Measurements from ENCODE around the gene TAS2R40. TPM values are rescaled to one million over a fixed set of nuclear protein-coding genes. Genes with fewer than 3 reads are reported as not detected.
A peak's percentile ranks its signal among the peaks of the same experiment; 100 is the strongest.
"Not testable (repeated sequence)": the region's sequence is repeated elsewhere in the genome, so short reads cannot be mapped to it uniquely, and the experiment has no call there.

The TAS2R40 gene
- polyA plus RNA-seq, 3 donors: 0.54 TPM; not detected in 2

DNA sequence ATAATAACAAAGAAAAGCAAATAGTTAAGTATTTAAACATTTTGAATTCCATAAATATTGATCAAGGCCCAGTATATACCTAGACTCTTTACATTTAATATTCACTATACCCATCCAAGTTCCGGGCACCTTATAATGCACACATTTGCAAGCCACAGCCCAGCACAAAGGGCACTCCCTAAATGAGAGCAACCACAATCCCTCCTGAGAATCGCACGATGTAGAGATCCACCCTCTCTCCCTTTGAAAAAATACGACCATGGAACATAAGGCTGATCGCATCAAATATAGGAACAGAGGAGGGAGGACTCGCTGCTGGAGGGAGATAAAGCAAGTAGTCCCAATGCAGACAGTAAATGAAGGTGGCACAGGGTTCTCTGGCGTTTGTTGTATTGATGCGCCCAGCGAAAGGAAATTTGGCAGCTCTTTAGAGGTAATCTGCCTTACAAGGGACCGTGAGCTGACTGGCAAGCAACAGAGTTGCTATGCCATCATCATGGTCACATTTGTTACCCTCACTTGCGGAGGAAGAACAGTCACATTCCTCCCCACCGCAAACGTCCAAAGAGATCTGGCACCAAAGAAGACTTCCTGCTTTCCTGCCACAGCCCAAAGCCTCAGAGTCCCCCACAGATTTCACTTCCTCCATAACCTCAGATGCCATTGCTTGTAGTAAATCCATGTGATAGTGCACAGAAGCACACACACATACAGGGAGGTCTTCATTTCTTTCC, 16.1 kb upstream of the TAS2R40 start:
- H3K4me3 Mint-ChIP-seq: peak overlapping the region; percentile 67 to 85
- Histone ChIP-seq H2AFZ (ENCODE audit: insufficient read depth, low read depth, low read length, poor library complexity, severe bottlenecking) (peak overlapping the region; percentile 74), H3K9ac (ENCODE audit: insufficient read depth, low read length, poor library complexity, severe bottlenecking) (no peak overlapping the region), H3K9me3 (replicated peaks in 1 of 2; ENCODE audit: control insufficient read depth in 1 of 2, insufficient read depth in 1 of 2, low read length in 2 of 2) (no peaks in the 10 kb centered on the region), H3K27me3 (ENCODE audit: control insufficient read depth in 2 of 2, insufficient read depth in 2 of 2, low read length in 2 of 2) (no peaks in the 10 kb centered on the region), H3K36me3 (replicated peaks in 1 of 2; ENCODE audit: control insufficient read depth in 1 of 2, insufficient read depth in 2 of 2, low read length in 2 of 2) (no peaks in the 10 kb centered on the region), H3K4me2 (replicated peaks; ENCODE audit: extremely low read depth, low read length, poor library complexity, severe bottlenecking) (peak overlapping the region; percentile 76), H3K4me3 (replicated peaks in 1 of 3; ENCODE audit: low read depth in 2 of 3, low read length in 3 of 3) (peak overlapping the region; percentile 35 to 66 (median 47)), H3K79me2 (ENCODE audit: insufficient read depth, low read length) (no peaks in the 10 kb centered on the region), H3K27ac (ENCODE audit: low read depth in 1 of 2, low read length in 2 of 2) (peak overlapping the region; percentile 7 to 74), H4K20me1 (ENCODE audit: insufficient read depth, low read length) (no peaks in the 10 kb centered on the region), H3K4me1 (ENCODE audit: control insufficient read depth in 1 of 2, insufficient read depth in 2 of 2, low read length in 2 of 2) (peaks cover 25 to 33% of the 10 kb centered on the region in 2 donors)
- peaks cover 2 to 5% of the 10 kb centered on the region in 2 donors for H3K36me3 Mint-ChIP-seq
- 0% methylated on average over 4 of the region's 13 CpGs for WGBS (ENCODE audit: insufficient coverage)
- H3K4me1 Mint-ChIP-seq: peaks cover 44% of the 10 kb centered on the region
- peak overlapping the region; percentile 58 to 94 (median 90) for H3K27ac Mint-ChIP-seq
- intact Hi-C loops (cut with micrococcal nuclease): loop anchor here in 1 of 2 donors (5.0 kb wide), 2 partner anchors 78 to 348 kb away; partner anchors contain the start of gene EPHB6
- DNase-seq: peak; percentile 83 to 89 (median 84)
- H3K9me3 Mint-ChIP-seq: peaks cover 0 to 5% (median 0%) of the 10 kb centered on the region in 7 donors
- peaks cover 0 to 3% (median 3%) of the 10 kb centered on the region in 3 donors for H3K27me3 Mint-ChIP-seq (ENCODE audit: low read depth in 3 of 3)
- TF ChIP-seq, protein P1, sequence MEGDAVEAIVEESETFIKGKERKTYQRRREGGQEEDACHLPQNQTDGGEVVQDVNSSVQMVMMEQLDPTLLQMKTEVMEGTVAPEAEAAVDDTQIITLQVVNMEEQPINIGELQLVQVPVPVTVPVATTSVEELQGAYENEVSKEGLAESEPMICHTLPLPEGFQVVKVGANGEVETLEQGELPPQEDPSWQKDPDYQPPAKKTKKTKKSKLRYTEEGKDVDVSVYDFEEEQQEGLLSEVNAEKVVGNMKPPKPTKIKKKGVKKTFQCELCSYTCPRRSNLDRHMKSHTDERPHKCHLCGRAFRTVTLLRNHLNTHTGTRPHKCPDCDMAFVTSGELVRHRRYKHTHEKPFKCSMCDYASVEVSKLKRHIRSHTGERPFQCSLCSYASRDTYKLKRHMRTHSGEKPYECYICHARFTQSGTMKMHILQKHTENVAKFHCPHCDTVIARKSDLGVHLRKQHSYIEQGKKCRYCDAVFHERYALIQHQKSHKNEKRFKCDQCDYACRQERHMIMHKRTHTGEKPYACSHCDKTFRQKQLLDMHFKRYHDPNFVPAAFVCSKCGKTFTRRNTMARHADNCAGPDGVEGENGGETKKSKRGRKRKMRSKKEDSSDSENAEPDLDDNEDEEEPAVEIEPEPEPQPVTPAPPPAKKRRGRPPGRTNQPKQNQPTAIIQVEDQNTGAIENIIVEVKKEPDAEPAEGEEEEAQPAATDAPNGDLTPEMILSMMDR (IDR thresholded peaks at IDR 0.05): no peak

DNA sequence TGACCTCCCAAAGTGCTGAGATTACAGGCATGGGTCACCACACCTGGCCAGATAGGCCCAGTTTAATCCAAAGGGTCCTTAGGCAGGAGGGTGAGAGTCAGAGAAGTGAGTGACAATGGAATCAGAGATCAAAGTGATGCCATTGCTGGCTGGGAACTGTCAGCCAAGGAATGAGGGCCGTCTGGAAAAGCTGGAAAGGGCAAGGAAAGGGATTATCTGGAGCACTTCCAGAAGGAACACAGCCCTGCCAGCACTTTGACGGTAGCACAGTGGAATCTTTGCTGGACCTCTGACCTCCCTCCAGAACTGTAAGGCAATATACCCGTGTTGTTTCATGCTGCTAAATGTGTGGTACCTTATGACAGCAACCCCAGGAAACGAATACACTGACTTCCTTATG, 11.3 kb upstream of the TAS2R40 start:
- no peaks in the 10 kb centered on the region for H3K27me3 ChIP-seq (ENCODE audit: control insufficient read depth in 2 of 2, insufficient read depth in 2 of 2, low read length in 2 of 2)
- Mint-ChIP-seq H3K36me3 (peaks cover 0 to 6% of the 10 kb centered on the region in 2 donors), H3K27me3 (ENCODE audit: low read depth in 3 of 3) (peaks cover 0 to 3% (median 3%) of the 10 kb centered on the region in 3 donors), H3K4me1 (peaks cover 33% of the 10 kb centered on the region), H3K27ac (no peak overlapping the region), H3K9me3 (peaks cover 4 to 18% (median 10%) of the 10 kb centered on the region in 7 donors), H3K4me3 (no peak overlapping the region)
- no peaks in the 10 kb centered on the region for H3K79me2 ChIP-seq (ENCODE audit: insufficient read depth, low read length)
- no peak overlapping the region for H3K9ac ChIP-seq (ENCODE audit: insufficient read depth, low read length, poor library complexity, severe bottlenecking)
- H4K20me1 ChIP-seq (ENCODE audit: insufficient read depth, low read length): no peaks in the 10 kb centered on the region
- H2AFZ ChIP-seq (ENCODE audit: insufficient read depth, low read depth, low read length, poor library complexity, severe bottlenecking): no peak overlapping the region
- H3K36me3 ChIP-seq (replicated peaks in 1 of 2; ENCODE audit: control insufficient read depth in 1 of 2, insufficient read depth in 2 of 2, low read length in 2 of 2): no peaks in the 10 kb centered on the region
- DNase-seq: no peak
- no peaks in the 10 kb centered on the region for H3K9me3 ChIP-seq (replicated peaks in 1 of 2; ENCODE audit: control insufficient read depth in 1 of 2, insufficient read depth in 1 of 2, low read length in 2 of 2)
- H3K27ac ChIP-seq (ENCODE audit: low read depth in 1 of 2, low read length in 2 of 2): no peak overlapping the region
- WGBS (ENCODE audit: insufficient coverage): 100% methylated on average over 3 of the region's 4 CpGs
- H3K4me3 ChIP-seq (replicated peaks in 1 of 3; ENCODE audit: low read depth in 2 of 3, low read length in 3 of 3): no peak overlapping the region
- intact Hi-C loops (cut with micrococcal nuclease): no loop called here
- TF ChIP-seq, protein P1 (IDR thresholded peaks at IDR 0.05): no peak
- no peak overlapping the region for H3K4me2 ChIP-seq (replicated peaks; ENCODE audit: extremely low read depth, low read length, poor library complexity, severe bottlenecking)
- H3K4me1 ChIP-seq (ENCODE audit: control insufficient read depth in 1 of 2, insufficient read depth in 2 of 2, low read length in 2 of 2): peaks cover 19 to 30% of the 10 kb centered on the region in 2 donors

DNA sequence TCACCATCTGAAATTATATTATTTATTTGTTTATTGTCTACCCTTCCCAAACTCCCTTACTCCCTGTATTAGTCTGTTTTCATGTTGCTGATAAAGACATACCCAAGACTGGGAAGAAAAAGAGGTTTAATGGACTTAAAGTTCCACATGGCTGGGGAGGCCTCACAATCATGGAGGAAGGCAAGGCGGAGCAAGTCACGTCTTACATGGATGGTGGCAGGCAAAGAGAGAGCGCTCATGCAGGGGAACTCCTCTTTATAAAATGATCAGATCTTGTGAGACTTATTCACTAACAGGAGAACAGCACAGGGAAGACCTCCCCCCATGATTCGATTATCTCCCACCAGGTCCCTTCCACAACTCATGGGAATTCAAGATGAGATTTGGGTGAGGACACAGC, 8.4 kb upstream of the TAS2R40 start:
- peaks cover 9 to 16% of the 10 kb centered on the region in 2 donors for H3K4me1 ChIP-seq (ENCODE audit: control insufficient read depth in 1 of 2, insufficient read depth in 2 of 2, low read length in 2 of 2)
- not testable (repeated sequence) for H3K9me3 ChIP-seq (replicated peaks in 1 of 2; ENCODE audit: control insufficient read depth in 1 of 2, insufficient read depth in 1 of 2, low read length in 2 of 2); H3K36me3 Mint-ChIP-seq; H3K4me3 ChIP-seq (replicated peaks in 1 of 3; ENCODE audit: low read depth in 2 of 3, low read length in 3 of 3); H3K9ac ChIP-seq (ENCODE audit: insufficient read depth, low read length, poor library complexity, severe bottlenecking); H3K27me3 ChIP-seq (ENCODE audit: control insufficient read depth in 2 of 2, insufficient read depth in 2 of 2, low read length in 2 of 2); H4K20me1 ChIP-seq (ENCODE audit: insufficient read depth, low read length); H3K27ac Mint-ChIP-seq; H3K27me3 Mint-ChIP-seq (ENCODE audit: low read depth in 3 of 3); DNase-seq; H3K79me2 ChIP-seq (ENCODE audit: insufficient read depth, low read length); H3K27ac ChIP-seq (ENCODE audit: low read depth in 1 of 2, low read length in 2 of 2); H3K4me3 Mint-ChIP-seq; H3K4me2 ChIP-seq (replicated peaks; ENCODE audit: extremely low read depth, low read length, poor library complexity, severe bottlenecking); H3K36me3 ChIP-seq (replicated peaks in 1 of 2; ENCODE audit: control insufficient read depth in 1 of 2, insufficient read depth in 2 of 2, low read length in 2 of 2); H2AFZ ChIP-seq (ENCODE audit: insufficient read depth, low read depth, low read length, poor library complexity, severe bottlenecking)
- no CpG with 5 or more reads among the region's 4 CpGs for WGBS (ENCODE audit: insufficient coverage)
- intact Hi-C loops (cut with micrococcal nuclease): loop anchor here in 1 of 2 donors (2.0 kb wide), 1 partner anchor 205 kb away; no protein-coding TSS in a partner anchor
- peaks cover 28% of the 10 kb centered on the region for H3K4me1 Mint-ChIP-seq
- peaks cover 4 to 18% (median 10%) of the 10 kb centered on the region in 7 donors for H3K9me3 Mint-ChIP-seq

Data from CD14-positive monocyte (primary cell).